Measurements from ENCODE around the gene CSF3R. TPM values are rescaled to one million over a fixed set of nuclear protein-coding genes. Genes with fewer than 3 reads are reported as not detected.

CSF3R gene
- total RNA-seq, 1 donor from 2014 or later: not detected

DNA sequence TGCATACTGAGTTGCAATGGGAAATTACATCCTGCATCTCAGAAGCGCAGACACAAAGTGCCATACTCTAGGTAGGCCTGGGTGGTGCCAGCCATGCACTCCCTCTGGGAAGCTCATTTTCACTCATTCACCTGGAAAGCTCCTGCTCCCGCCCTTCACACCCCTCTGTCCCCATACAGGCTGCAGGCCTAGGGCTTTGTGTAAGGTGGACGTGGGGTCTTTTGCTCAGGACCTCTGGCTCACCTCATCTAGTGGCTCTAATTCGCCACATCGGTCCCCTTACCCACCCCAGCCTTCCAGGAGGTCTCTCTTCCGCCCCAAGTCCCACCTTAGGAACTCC lies 19.3 kb downstream of the CSF3R start:
- DNase-seq (ENCODE audit: low read depth in 2 of 2): no peak

- no peak for DNase-seq (ENCODE audit: low read depth in 2 of 2)
Observed at GRCh38 chr1:36458910-36459309, 23.8 kb downstream of the CSF3R start.

- DNase-seq (ENCODE audit: low read depth in 2 of 2): no peak
Observed at GRCh38 chr1:36457691-36458090, 25.0 kb downstream of the CSF3R start.

GRCh38 chr1:36456391-36456928 lies 26.3 kb downstream of the CSF3R start:
- DNase-seq (ENCODE audit: low read depth in 2 of 2): peak in 1 of 2 donors; percentile 62

DNA sequence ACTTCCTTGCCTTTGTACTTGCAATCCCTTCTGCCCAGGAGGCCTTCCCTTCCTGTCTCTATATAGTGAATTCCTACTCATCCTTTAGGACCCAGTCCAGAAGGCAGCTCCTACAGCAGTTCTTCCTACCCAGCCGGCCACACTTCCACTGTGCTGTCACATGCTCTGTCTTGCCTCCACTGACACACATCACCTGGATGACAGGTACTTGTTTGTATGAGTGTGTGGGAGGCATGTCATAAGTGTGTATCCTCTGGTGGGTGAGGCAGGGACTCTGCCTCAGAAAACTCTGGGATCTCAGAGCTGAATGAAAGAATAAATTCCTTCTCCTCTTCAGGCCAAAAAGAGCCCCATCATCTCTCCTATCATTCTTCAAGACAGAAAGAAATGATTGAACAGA lies 27.3 kb downstream of the CSF3R start:
- no peak for DNase-seq (ENCODE audit: low read depth in 2 of 2)

DNA sequence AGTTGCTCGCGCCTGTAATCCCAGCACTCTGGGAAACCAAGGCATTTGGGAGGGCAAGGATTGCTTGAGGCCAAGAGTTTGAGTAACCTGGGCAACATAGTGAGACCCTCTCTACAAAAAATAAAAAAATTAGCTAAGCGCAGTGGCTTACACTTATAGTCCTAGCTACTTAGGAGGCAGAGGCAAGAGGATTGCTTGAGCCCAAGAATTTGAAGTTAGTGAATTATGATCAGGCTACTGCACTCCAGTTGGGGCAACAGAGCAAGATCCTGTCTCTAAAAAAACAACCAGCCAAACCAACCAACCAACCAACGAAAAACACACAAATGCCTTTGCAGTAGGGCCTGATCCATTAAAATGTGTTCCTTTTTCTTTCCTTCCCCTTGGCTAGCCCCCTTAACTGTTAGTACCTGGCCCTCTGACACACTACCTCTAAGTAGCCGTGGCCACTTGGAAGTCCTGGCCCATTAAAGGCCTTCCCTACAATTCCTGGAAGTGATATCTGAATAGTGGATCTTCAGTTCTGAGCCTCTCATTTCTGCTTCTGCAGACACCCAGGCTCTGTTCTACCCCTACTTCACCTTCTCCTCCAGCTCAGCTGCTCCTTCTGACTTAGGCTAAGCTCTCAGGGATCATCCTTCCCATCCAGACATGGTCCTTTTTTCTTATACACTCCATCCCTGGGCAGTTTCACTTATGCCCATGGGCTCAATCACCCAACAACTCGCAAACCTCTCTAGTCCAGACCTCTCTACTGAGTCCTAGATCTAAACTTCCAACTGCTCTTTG lies 28.9 kb downstream of the CSF3R start:
- DNase-seq (ENCODE audit: low read depth in 2 of 2): no peak

- no peak for DNase-seq (ENCODE audit: low read depth in 2 of 2)
Observed at GRCh38 chr1:36453051-36453450, 29.7 kb downstream of the CSF3R start.

DNA sequence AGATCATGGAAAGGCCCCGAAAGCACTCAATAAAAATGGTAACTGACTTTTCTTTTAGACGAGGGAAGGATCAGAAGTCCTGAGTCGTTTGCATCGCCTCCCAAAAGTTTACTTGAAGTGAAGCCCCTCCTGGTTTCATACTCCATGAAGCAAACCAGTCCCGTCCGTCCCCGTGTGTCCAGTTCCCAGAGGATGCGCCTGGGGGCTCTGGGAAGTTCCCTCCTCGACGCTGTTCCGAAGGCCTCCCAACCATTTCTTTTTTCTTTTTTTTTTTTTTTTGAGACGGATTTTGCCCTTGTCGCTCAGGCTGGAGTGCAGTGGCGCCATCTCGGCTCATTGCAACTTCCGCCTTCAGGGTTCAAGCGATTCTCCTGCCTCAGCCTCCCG lies 31.8 kb downstream of the CSF3R start:
- DNase-seq (ENCODE audit: low read depth in 2 of 2): no peak

GRCh38 chr1:36450270-36450918 lies 32.3 kb downstream of the CSF3R start, which contains the start of gene OSCP1:
OSCP1 (minus strand) TSS chr1:36450451; CDS start chr1:36450369, 82 bp downstream.
- peak; percentile 98 for DNase-seq (ENCODE audit: low read depth in 2 of 2)

DNA sequence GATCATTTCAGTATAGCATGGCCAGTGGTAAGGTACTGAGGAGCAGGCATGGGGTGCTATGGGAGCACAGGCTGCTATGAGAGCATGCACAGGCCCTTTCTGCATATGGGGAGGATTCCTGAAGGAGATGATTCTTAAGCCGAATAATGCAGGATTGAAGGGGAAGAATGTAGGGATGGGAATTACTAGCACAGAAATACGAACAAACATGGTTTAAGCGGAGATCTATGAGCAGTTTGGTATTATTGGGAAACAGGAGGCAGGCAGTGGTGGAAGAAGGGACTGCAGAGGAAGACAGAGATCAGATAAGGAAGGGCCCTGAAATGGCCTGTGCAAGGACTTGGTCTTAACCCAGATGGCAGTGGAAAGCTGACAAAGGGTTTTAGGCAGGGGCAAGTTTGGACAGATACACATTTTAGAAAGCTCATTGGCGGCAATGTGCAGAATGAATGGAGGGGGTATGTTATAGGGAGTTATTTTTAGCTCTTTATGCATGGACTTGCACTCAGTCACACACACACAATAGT lies 34.1 kb downstream of the CSF3R start:
- DNase-seq (ENCODE audit: low read depth in 2 of 2): no peak

DNA sequence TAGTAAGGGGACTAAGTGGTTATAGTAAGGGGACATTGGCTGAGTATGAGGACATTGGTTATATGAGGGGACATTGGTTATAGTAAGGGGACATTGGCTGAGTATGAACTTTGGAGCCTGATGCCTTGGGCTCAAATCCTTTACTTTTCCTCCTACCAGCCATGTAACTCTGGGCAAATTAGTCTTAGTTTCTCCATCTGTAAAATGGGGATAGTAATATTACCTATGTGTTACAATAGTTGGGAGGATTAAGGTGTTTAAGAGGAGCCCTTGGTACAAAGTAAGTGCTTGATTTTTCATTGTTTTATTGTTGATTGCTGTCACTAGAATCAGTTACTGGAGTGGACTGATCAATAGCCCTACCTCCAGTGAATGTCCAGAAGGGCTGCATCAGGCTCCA lies 35.3 kb downstream of the CSF3R start:
- no peak for DNase-seq (ENCODE audit: low read depth in 2 of 2)

DNA sequence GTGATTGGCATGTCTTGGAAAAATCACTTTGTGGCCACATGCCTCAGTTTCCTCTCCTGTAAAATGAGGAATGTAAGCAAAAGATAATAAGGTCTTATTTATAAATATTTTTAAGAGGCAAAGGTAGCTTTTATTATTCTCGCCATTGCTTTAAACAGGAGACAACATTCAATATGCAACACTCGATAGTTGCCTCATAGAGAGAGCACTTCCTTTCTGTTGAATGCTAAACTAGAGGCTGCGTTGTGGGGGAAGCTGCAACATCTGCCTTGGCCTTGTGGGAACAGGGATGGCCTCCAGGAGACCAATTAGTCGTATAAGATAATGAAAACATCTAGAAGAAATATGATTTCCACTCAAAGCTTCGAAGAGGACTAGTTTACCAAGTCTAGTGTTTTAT lies 36.0 kb downstream of the CSF3R start:
- no peak for DNase-seq (ENCODE audit: low read depth in 2 of 2)

DNA sequence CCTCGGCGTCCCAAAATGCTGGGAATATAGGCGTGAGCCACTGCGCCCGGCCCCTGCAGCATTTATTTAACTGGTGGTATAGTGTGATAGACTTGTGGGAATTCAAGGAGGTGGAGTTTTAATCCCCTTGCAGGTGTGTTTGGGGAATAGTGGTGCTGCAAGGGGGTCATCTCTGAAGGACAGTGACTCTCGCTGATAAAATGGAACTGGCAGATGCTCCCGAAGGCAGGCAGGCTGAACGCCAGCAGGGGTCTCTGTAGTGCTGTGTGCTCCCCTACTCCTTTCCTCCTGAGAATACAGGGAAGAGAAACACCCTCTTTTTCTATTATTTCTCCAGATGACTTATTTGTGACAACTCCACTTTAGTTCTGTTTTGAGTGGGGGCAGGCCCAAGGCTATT lies 36.4 kb downstream of the CSF3R start:
- peak in 1 of 2 donors; percentile 34 for DNase-seq (ENCODE audit: low read depth in 2 of 2)

DNA sequence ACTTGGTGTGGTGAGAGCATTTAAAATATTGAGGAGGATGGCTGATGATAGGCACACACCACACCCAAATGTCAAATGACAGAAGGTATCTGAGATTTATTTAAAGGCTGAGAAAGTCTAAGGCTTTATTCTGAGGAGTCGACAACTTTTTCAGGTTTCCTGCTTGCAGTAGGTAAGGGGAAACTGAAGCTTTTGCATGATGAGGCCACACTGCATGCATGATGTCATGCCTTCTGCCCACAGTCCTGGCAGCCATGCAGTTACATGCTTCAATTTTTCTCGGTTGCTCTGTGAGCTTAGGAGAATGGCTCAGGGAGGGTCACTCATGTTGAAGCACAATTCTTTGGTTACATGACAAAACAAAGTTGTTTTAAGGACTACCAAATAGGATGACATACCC lies 39.4 kb downstream of the CSF3R start:
- no peak for DNase-seq (ENCODE audit: low read depth in 2 of 2)

- no peak for DNase-seq (ENCODE audit: low read depth in 2 of 2)
Observed at GRCh38 chr1:36442337-36442736, 40.4 kb downstream of the CSF3R start.

DNA sequence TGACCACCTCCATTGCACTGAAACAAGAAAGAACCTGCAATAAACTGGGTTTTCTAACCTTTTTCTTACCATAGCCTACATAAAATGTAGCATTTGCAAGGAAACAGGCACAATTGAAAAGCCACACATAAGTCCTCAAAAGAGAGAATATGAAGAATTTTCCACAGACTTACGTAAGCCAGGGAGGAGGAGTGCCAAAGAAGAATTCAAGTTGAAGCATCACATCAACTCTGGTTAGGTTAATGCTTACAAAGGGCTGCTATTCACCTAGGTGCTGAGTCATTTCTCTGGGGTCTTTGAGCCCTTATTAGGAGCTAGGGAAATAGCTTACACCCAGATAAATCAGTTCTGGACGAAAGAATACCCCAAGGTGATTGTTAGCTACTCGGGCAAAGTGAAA lies 42.1 kb downstream of the CSF3R start:
- no peak for DNase-seq (ENCODE audit: low read depth in 2 of 2)

GRCh38 chr1:36440044-36440443 lies 42.7 kb downstream of the CSF3R start:
- DNase-seq (ENCODE audit: low read depth in 2 of 2): no peak

DNA sequence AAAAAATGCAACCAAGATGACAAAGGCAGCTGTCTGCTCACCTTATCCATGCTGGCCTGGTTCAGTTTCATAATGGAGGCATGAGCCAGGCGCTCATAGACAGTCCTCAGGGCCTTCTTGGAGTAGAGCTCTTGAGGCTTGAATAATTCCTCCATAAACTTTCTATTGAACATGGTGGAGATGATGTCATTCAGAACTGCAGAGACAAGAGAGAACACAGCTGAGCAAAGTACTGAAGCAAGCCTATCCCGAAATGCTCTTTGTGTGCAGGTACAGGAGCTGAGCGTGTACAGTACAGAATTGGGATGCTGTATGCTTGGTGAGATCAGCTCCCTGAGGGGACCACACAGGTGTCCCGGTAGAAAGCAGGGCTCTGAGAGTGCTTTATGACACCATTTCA lies 44.0 kb downstream of the CSF3R start:
- no peak for DNase-seq (ENCODE audit: low read depth in 2 of 2)

DNA sequence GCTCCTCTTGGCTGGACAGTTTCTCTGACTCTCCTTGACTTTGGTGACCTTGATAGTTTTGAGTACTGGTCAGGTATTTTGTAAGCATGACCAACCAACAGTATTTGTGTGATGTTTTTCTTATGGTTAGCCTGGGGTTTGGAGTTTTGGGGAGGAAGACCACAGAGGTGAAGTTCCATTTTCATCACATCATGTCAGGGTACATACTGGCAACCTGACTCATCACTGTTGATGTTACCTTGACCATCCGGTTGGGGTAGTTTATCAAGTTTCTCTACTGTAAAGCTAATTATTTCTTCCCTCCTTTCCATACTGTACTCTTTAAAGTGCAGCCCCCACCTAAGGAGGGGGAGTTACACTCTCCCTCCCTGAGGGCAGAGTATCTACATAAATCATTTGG lies 45.9 kb downstream of the CSF3R start:
- no peak for DNase-seq (ENCODE audit: low read depth in 2 of 2)

GRCh38 chr1:36433102-36433501 lies 49.6 kb downstream of the CSF3R start:
- DNase-seq (ENCODE audit: low read depth in 2 of 2): no peak

- DNase-seq (ENCODE audit: low read depth in 2 of 2): peak; percentile 13 to 63
Observed at GRCh38 chr1:36432616-36433015, 50.1 kb downstream of the CSF3R start.

DNA sequence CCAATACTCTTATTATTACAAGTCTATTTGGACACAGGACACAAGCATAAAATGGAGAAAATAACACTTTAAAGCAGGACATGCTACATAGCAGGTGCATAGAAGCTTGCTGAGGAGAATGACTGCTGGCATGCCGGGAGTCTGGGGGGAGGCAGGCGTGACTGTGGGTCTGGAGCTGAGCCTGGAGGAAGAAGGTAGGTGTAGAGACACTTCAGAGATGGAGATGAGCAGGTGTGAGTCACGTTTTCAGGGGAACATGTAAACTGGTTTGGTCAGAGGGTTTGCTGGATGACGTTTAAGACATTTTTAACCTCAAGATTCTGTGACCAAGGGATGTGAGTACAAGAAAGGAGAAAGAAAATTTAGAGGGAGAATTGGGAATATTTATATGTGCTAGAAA lies 56.9 kb downstream of the CSF3R start:
- DNase-seq (ENCODE audit: low read depth in 2 of 2): no peak

GRCh38 chr1:36421649-36422048 lies 61.1 kb downstream of the CSF3R start:
- DNase-seq (ENCODE audit: low read depth in 2 of 2): no peak

Data from lung microvascular endothelial cell (primary cell).